Neural cell (in vitro differentiated cells): ENCODE results near the gene TP53TG5. TPM values are rescaled to one million over a fixed set of nuclear protein-coding genes. Genes with fewer than 3 reads are reported as not detected.

ENCODE experiments used
- H2AFZ ChIP-seq: fragments of 200-600, 300-800 bp; sonication (generic), shearing (Covaris generic); 2 replicates; pipeline ENCODE4 v1.6.0; 2014; ENCODE audit warnings: low read depth, mild to moderate bottlenecking, antibody characterized with exemption, low read length, moderate library complexity
- H3F3A ChIP-seq: fragments of 200-600 bp; shearing (Covaris generic); 2 replicates; pipeline ENCODE4 v1.6.1; 2016; ENCODE audit warnings: mild to moderate bottlenecking, moderate library complexity, mixed read lengths, antibody characterized with exemption, low read length; ENCODE audit not compliant: insufficient read depth, poor library complexity, severe bottlenecking
- H3K27ac ChIP-seq: fragments of 200-600, 300-800 bp; sonication (generic), shearing (Covaris generic); 2 replicates; pipeline ENCODE4 v1.5.1; 2014; ENCODE audit warnings: mild to moderate bottlenecking, low read length, moderate library complexity
- H3K27me3 ChIP-seq: fragments of 300-800, 200-600 bp; sonication (generic), shearing (Covaris generic); 2 replicates; pipeline ENCODE4 v1.6.0; 2014; ENCODE audit warnings: mild to moderate bottlenecking, low read depth, low read length, moderate library complexity; ENCODE audit not compliant: insufficient read depth
- H3K36me3 ChIP-seq: fragments of 300-800, 200-600 bp; sonication (generic), shearing (Covaris generic); 2 replicates; pipeline ENCODE4 v1.5.1; 2014; ENCODE audit warnings: mild to moderate bottlenecking, antibody characterized with exemption, low read length, moderate library complexity; ENCODE audit not compliant: insufficient read depth
- H3K4me2 ChIP-seq: fragments of 300-800, 200-600 bp; sonication (generic), shearing (Covaris generic); 2 replicates; pipeline ENCODE4 v1.6.0; 2014; ENCODE audit warnings: mild to moderate bottlenecking, low read length
- H3K4me3 ChIP-seq: fragments of 300-800, 200-600 bp; sonication (generic), shearing (Covaris generic); 2 replicates; pipeline ENCODE4 v1.5.1; 2014; ENCODE audit warnings: mild to moderate bottlenecking, low read length, moderate library complexity
- H3K79me2 ChIP-seq: fragments of 200-600 bp; shearing (Covaris generic); replicated peaks from 2 replicates; pipeline ENCODE4 v1.6.0; 2014; ENCODE audit warnings: mild to moderate bottlenecking, low read length, moderate library complexity; ENCODE audit not compliant: insufficient read depth
- H3K9ac ChIP-seq: fragments of 300-800, 200-600 bp; sonication (generic), shearing (Covaris generic); 2 replicates; pipeline ENCODE4 v1.6.1; 2016; ENCODE audit warnings: mild to moderate bottlenecking, low read length, mixed read lengths
- H3K9me2 ChIP-seq: fragments of 200-600 bp; shearing (Covaris generic); 2 replicates; pipeline ENCODE4 v1.6.1; 2016; ENCODE audit warnings: mild to moderate bottlenecking, low read length, mixed read lengths; ENCODE audit not compliant: insufficient read depth
- H3K9me3 ChIP-seq: fragments of 200-600, 300-800 bp; sonication (generic), shearing (Covaris generic); 2 replicates; pipeline ENCODE4 v1.6.1; 2016; ENCODE audit warnings: mild to moderate bottlenecking, mixed run types, low read length, moderate library complexity, mixed read lengths
- H4K20me1 ChIP-seq: fragments of 200-600 bp; shearing (Covaris generic); 2 replicates; pipeline ENCODE4 v1.6.1; 2016; ENCODE audit warnings: mild to moderate bottlenecking, mixed run types; ENCODE audit not compliant: insufficient read depth
- CTCF ChIP-seq: fragments of 450-650 bp; IDR thresholded peaks from 2 replicates; pipeline ENCODE4 v1.5.1; 2014; ENCODE audit warnings: antibody characterized with exemption, mild to moderate bottlenecking, moderate library complexity; ENCODE audit not compliant: poor library complexity, severe bottlenecking
- EP300 ChIP-seq: fragments of 450-650 bp; conservative IDR thresholded peaks from 2 replicates; pipeline ENCODE4 v1.6.1; 2014; ENCODE audit warnings: antibody characterized with exemption, mild to moderate bottlenecking, moderate library complexity; ENCODE audit not compliant: poor library complexity, severe bottlenecking
- EZH2 ChIP-seq: fragments of 200-600, 300-800 bp; shearing (Covaris generic), sonication (generic); IDR thresholded peaks from 2 replicates; pipeline ENCODE4 v1.6.1; 2014; ENCODE audit warnings: antibody characterized with exemption, low read length, borderline replicate concordance, mild to moderate bottlenecking; ENCODE audit not compliant: insufficient read depth, poor library complexity, severe bottlenecking
- MXI1 ChIP-seq: fragments of 450-650 bp; conservative IDR thresholded peaks from 2 replicates; pipeline ENCODE4 v1.6.1; 2014; ENCODE audit warnings: antibody characterized with exemption, mild to moderate bottlenecking; ENCODE audit not compliant: poor library complexity, severe bottlenecking
- POLR2AphosphoS5 ChIP-seq: IDR thresholded peaks from 2 replicates; pipeline ENCODE4 v1.6.1; 2012
- RAD21 ChIP-seq: fragments of 450-650 bp; conservative IDR thresholded peaks from 2 replicates; pipeline ENCODE4 v1.6.1; 2014; ENCODE audit warnings: antibody characterized with exemption, mild to moderate bottlenecking, moderate library complexity
- REST ChIP-seq: IDR thresholded peaks from 2 replicates; pipeline ENCODE4 v1.6.1; 2012; ENCODE audit warnings: borderline replicate concordance
- SMC3 ChIP-seq: fragments of 450-650 bp; conservative IDR thresholded peaks from 2 replicates; pipeline ENCODE4 v1.6.1; 2014; ENCODE audit warnings: antibody characterized with exemption, mild to moderate bottlenecking, moderate library complexity; ENCODE audit not compliant: poor library complexity
- TAF1 ChIP-seq: IDR thresholded peaks from 2 replicates; pipeline ENCODE4 v1.6.1; 2012; ENCODE audit warnings: low read depth
- polyA plus RNA-seq: library from polyadenylated mRNA; depleted of rRNA; stranded (reverse); fragments of >200 nt; gene quantifications from 2 replicates; pipeline ENCODE4 v1.2.3, GENCODE V29; 2014

TP53TG5 gene
- polyA plus RNA-seq, 1 donor from 2014 or later: not detected

- H3K4me2 ChIP-seq: no peak overlapping the region
- no peaks in the 10 kb centered on the region for H3K9me2 ChIP-seq
- H3K9me3 ChIP-seq: no peaks in the 10 kb centered on the region
- no peaks in the 10 kb centered on the region for H3K79me2 ChIP-seq
- H3K9ac ChIP-seq: no peak overlapping the region
- H3F3A ChIP-seq: no peaks in the 10 kb centered on the region
- H3K27ac ChIP-seq: no peak overlapping the region
- no peaks in the 10 kb centered on the region for H3K27me3 ChIP-seq
- H3K4me3 ChIP-seq: no peak overlapping the region
- TF ChIP-seq EP300: no peak
- TF ChIP-seq TAF1: no peak
- TF ChIP-seq POLR2AphosphoS5: no peak
- no peak for TF ChIP-seq MXI1
- no peak for TF ChIP-seq RAD21
- TF ChIP-seq EZH2: no peak
- no peak for TF ChIP-seq SMC3
- no peak for TF ChIP-seq CTCF
- no peak for TF ChIP-seq REST
- no peaks in the 10 kb centered on the region for H4K20me1 ChIP-seq
- no peak overlapping the region for H2AFZ ChIP-seq
- no peaks in the 10 kb centered on the region for H3K36me3 ChIP-seq
Observed at GRCh38 chr20:45372646-45373352, 5.3 kb downstream of the TP53TG5 start.

DNA sequence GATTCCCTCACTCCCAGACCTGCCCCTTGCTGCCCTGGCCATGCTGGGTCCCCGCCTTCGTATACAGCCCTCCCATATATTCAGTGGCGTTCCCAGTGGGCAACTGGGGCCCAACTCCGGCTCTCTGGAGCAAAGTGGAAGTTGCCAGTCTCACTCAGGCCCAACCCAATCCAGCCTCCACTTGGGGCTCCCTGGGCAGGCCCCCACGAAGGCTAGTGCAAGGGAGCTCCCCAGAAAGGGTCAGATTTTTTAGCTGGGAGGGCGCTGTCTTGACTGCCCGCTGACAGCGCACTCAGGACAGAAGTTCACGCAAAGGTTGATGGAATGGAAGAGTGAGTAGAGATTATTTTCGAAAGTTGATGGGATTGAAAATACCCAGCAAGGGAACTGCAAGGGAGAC is 5.9 kb downstream of the TP53TG5 start:
- Histone ChIP-seq H3K79me2 (no peaks in the 10 kb centered on the region), H3K9me2 (no peaks in the 10 kb centered on the region), H3K9me3 (no peaks in the 10 kb centered on the region), H3K36me3 (no peaks in the 10 kb centered on the region), H3K27me3 (no peaks in the 10 kb centered on the region), H4K20me1 (no peaks in the 10 kb centered on the region), H3K4me2 (no peak overlapping the region), H3K9ac (no peak overlapping the region), H3K4me3 (no peak overlapping the region), H2AFZ (no peak overlapping the region), H3F3A (no peaks in the 10 kb centered on the region), H3K27ac (no peak overlapping the region)
- no peak for TF ChIP-seq EZH2
- no peak for TF ChIP-seq MXI1
- no peak for TF ChIP-seq REST
- TF ChIP-seq EP300: no peak
- TF ChIP-seq SMC3: no peak
- TF ChIP-seq RAD21: no peak
- no peak for TF ChIP-seq POLR2AphosphoS5
- TF ChIP-seq CTCF: no peak
- no peak for TF ChIP-seq TAF1
